Measurements from ENCODE around the gene BICDL1.
"Not testable (repeated sequence)": the region's sequence is repeated elsewhere in the genome, so short reads cannot be mapped to it uniquely, and the experiment has no call there.

Gene BICDL1

DNA sequence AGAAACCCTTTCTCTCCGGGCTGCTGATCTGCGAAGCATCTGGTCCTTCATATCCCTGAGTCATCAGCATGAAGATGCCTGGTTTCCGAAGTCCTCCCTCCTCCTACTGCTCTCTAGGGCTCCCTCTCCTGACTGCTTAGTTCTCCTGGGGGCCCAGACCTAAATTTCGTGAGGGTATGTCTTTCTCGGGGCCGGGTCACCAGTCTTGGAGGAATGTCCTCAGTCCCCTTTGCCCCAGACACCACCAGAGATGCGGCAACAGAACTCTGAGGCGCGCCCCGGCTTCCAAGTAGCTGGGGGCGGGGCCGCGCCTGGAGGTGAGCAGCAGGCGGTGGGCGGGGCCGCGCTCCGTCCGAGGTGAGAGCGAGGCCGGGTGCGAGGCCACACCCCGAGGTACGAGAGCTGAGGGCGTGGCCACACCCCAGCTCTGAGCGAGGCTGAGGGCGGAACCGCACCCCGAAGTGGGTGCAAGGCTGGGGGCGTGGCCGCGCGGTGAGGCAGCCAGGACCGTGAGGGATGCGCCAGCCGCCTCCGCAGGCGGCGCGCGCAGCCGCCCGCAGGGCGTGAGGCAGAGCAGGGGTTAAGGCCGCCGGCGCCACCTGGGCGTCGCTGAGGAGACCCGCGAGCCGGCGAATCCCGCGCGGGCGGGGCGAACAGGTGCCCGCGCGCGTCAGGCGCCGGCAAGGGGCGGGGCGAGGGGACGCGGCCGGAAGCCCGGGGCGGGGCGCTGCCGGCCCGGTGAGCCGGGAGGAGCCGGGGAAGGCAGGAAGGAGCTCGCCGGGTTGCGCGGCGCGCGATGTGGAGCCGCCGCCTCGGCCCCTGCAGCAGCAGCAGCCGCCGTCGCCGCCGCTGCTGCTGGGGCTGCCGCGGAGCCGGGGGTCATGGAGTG, at the start of gene BICDL1:
Gene BICDL1, plus strand, starts transcription at position 765 of the 889 bp plus-strand sequence. CDS start 633 bp downstream, outside the sequence.
- DNase-seq: no peak

- no peak for DNase-seq
Observed at GRCh38 chr12:119940897-119941296, 48.1 kb upstream of the BICDL1 start.

- DNase-seq: no peak
Observed at GRCh38 chr12:119942386-119942785, 46.6 kb upstream of the BICDL1 start.

DNA sequence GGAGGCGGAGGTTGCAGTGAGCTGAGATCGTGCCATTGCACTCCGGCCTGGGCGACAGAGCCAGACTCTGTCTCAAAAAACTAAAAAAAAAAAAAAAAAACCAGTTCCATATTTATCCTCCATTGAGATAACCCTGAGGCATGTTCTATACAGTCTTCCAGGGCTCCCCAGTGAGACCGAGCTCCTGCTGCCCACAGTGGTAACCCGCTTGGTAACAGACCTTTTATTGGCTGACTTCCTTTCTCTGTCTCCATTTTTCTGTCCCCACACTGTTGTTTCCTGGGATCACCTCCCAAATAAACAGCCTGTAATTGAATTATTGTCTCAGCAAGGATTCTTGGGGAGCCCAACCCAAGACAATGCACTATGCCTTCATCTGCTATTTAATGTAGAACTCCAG, 42.8 kb upstream of the BICDL1 start:
- DNase-seq: no peak

- no peak for DNase-seq
Observed at GRCh38 chr12:119949145-119949544, 39.9 kb upstream of the BICDL1 start.

DNA sequence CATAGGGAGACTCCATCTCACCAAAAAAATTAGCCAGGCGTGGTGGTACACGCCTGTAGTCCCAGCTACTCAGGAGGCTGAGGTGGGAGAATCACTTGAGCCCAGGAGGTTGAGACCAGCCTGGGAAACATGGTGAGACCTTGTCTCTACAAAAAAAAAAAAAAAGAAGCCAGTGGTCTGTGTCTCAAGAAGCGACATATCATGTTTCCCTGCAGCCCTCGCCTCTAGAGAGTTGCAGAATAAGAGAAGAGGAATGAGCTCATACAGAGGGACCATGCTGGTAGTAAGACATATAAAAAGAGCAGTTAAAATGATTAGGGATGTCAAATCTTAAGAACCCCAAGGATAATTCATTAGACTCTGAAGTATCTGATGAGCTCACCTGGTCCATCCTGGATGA, 39.4 kb upstream of the BICDL1 start:
- DNase-seq: no peak

GRCh38 chr12:119956047-119956446, 33.0 kb upstream of the BICDL1 start:
- no peak for DNase-seq

DNA sequence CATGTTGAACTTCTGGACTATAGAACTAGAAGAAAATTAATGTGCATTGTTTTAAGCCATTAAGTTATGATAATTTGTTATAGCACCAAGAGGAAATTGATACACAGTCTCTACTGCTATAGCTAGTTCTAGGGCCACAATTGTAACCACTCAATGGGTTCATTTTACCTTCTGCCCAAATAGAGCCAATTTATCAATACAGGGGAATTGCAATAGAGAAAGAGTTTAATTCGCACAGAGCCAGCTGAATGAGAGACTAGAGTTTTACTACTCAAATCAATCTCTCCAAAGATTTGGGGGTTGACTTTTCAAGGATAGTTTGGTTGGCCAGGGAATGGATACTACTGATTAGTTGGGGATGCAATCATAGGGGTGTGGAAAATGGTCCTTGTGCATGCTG, 31.9 kb upstream of the BICDL1 start:
- no peak for DNase-seq

DNA sequence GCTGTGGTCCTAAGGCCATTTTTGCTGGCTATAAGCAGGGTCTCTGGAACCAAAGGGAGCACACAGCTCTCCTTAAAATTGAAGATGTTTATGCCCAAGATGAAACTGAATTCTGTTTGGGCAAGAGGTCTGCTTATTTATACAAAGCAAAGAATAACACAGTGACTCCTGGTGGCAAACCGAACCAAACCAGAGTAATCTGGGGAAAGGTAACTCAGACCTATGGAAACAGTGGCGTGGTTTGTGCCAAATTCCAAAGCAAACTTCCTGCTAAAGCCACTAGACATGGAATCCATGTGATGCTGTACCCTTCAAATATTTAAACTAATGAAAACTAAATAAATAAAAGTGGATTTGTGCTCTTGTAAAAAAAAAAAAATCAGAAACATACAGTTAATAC, 29.6 kb upstream of the BICDL1 start:
- DNase-seq: no peak

DNA sequence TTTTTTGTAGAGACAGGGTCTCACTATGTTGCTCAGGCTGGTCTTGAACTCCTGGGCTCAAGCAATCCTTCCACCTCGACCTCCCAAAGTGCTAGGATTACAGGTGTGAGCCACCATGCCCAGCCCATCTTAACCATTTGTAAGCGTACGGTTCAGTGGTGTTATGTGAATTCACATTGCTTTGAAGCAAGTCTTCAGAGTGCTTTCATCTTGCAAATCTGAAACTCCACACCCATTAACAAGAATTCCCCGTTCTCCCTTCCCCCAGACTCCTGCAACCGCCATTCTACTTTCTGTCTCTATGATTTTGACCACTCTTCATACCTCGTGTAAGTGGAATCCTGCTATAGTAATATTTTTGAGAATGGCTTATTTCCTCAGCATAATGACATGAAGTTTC, 24.9 kb upstream of the BICDL1 start:
- no peak for DNase-seq

DNA sequence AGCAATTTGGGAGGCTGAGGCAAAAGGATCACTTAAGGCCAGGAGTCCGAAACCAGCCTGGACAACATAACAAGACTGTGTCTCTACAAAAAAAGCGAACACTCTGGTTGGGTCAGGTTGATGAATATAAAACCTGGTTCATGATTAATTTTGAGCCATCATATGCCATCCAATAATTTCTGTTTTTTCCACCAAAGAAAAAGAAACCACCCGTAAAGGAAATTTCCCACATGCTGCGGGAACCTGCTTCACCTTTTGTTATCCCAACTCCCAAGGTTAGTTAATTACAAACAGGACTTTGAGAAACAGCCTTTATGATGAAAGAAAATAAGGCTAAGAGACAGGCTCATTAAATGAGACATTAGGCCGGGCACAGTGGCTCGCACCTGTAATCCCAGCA, 24.1 kb upstream of the BICDL1 start:
- no peak for DNase-seq

- DNase-seq: no peak
Observed at GRCh38 chr12:119980242-119980641, 8.8 kb upstream of the BICDL1 start.

DNA sequence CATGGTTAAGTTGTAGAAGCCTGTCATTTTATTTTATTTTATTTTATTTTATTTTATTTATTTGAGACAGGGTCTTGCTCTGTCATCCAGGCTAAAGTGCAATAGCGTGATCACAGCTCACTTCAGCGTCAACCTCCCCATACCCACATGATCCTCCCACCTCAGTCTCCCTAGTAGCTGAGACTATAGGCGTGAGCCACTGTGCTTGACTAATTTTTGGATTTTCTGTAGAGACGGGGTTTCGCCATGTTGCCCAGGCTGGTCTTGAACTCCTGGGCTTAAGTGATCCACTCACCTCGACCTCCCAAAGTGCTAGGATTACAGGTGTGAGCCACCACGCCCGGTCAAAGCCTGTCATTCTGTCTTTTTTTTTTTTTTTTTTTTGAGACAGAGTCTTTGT, 8.3 kb upstream of the BICDL1 start:
- DNase-seq: not testable (repeated sequence)

- DNase-seq: peak; percentile 30
Observed at GRCh38 chr12:119989361-119989730, 310 bp downstream of the BICDL1 start.

- peak; percentile 8 for DNase-seq
Observed at GRCh38 chr12:119989731-119990381, 820 bp downstream of the BICDL1 start.

DNA sequence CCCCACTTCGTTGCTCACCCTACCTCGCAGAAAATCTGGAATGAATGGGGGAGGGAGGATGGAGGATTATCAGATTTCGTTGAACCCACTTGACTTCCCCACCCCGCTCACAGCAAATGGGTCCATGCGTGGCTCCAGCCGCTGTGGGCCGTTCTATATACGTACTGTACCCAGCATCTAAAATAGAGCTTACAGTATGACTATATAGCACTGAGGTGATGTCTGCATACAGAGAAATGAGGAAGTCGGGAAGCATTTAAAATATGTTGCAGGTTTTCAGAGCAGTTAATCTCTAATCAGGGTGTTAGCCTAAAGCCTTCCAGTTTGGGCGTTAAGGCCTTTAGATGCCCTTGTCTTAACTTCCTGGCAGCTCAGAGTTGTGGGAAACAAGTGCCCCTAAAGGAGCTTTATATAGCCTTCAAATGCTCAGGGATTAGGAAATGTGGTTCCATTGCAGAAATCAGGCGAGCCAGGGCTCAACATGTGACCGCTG, 1.4 kb downstream of the BICDL1 start:
- DNase-seq: no peak

- DNase-seq: no peak
Observed at GRCh38 chr12:119992129-119992705, 3.2 kb downstream of the BICDL1 start.

DNA sequence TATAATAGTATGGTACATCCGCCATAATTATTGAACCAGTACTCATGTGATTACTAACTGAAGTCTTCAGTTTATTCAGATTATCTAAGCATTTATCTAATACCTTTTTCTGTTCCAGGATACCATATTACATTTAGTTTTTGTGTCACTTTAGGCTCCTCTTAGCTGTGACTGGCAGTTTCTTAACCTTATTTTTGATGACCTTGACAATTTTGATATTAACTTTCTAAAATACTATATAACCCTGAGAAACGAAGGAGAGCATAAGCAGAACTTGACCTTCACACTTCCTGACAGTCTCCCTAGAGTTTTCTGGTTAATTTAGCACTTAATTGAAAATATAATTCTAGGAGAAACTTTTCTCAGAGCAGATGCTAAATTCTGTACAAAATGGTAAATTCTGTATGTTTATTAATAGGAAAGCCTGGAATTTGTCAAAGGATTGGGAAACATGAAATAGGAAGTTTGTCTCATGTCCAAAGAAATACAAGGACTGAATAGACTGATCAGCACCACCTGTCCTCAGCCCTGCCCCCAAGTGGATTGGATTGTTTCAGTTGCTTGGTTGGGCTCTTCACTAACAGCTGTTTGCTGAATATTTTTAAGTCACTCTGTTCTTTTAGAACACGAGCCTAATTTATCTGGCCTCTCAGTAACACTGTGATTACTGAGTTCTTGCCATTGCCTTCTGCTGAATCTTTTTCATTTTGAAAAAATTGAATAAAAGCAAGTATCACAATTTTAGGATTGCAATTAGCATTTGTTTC, 6.0 kb downstream of the BICDL1 start:
- DNase-seq: no peak

GRCh38 chr12:119996417-119996816, 7.4 kb downstream of the BICDL1 start:
- no peak for DNase-seq

DNA sequence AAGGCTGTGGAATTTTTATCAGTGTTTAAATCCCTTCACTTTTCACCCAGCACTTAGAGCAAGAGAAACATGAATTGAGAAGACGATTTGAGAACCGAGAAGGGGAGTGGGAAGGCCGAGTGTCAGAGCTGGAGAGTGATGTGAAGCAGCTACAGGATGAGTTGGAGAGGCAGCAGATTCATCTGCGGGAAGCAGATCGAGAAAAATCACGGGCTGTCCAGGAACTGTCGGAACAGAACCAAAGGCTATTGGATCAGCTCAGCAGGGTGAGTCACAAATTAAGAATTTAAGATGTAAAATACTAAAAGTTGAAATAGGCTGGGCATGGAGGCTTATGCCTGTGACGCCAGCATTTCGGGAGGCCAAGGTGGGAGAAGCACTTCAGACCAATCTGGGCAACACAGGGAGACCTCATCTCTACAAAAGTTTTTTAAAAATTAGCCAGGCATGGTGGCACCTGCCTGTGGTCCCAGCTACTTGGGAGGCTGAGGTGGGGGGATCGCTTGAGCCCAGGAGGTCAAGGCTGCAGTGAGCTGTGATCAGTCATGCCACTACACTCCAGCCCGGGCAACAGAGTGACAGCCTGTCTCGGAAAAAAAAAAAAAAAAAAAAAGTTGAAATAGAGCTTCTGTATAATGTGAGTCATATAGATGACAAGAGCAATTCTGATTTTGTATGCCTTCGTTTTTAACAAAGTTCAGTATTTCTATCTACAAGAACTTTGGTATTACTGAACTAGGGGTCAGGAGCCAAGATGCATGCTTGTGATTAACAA, 9.6 kb downstream of the BICDL1 start:
- no peak for DNase-seq

GRCh38 chr12:120000556-120000955, 11.5 kb downstream of the BICDL1 start:
- no peak for DNase-seq

GRCh38 chr12:120006258-120006975, 17.4 kb downstream of the BICDL1 start:
- DNase-seq: no peak
